Activated T-helper 1 cell treated with anti-CD3 and anti-CD28 coated beads, Interleukin-2, amount 50 U/mL, for 16 hours (primary cell): ENCODE measurements around the gene HAAO.

Experiments
- DNase-seq, 2 donors: peaks; one replicate each; pipeline ENCODE4 v3.0.0-alpha.2; 2020; ENCODE audit warnings: low read depth in 1 of 2, low spot score in 1 of 2

The HAAO gene

GRCh38 chr2:42815726-42816125 lies 23.3 kb upstream of the HAAO start:
- no peak for DNase-seq

GRCh38 chr2:42813763-42814162 lies 21.4 kb upstream of the HAAO start:
- DNase-seq: no peak

- DNase-seq: no peak
Measured at GRCh38 chr2:42812899-42813479, 20.6 kb upstream of the HAAO start.

GRCh38 chr2:42810971-42811811 lies 18.8 kb upstream of the HAAO start:
- peak; percentile 13 to 29 for DNase-seq

- DNase-seq: peak; percentile 93 to 95
Measured at GRCh38 chr2:42810121-42810970, 18.0 kb upstream of the HAAO start.

GRCh38 chr2:42809819-42810120 lies 17.4 kb upstream of the HAAO start:
- peak in 1 of 2 donors; percentile 41 for DNase-seq

GRCh38 chr2:42809131-42809818 lies 16.9 kb upstream of the HAAO start:
- no peak for DNase-seq

GRCh38 chr2:42808301-42808700 lies 15.9 kb upstream of the HAAO start:
- no peak for DNase-seq

- no peak for DNase-seq
Measured at GRCh38 chr2:42806786-42807185, 14.4 kb upstream of the HAAO start.

- no peak for DNase-seq
Measured at GRCh38 chr2:42804891-42805290, 12.5 kb upstream of the HAAO start.

GRCh38 chr2:42804338-42804737 lies 12.0 kb upstream of the HAAO start:
- DNase-seq: no peak

- DNase-seq: no peak
Measured at GRCh38 chr2:42802150-42802549, 9.8 kb upstream of the HAAO start.

GRCh38 chr2:42801381-42801780 lies 9.0 kb upstream of the HAAO start:
- DNase-seq: no peak

- no peak for DNase-seq
Measured at GRCh38 chr2:42800981-42801380, 8.6 kb upstream of the HAAO start.

GRCh38 chr2:42800461-42800962 lies 8.1 kb upstream of the HAAO start:
- no peak for DNase-seq

GRCh38 chr2:42799881-42800280 lies 7.5 kb upstream of the HAAO start:
- no peak for DNase-seq

GRCh38 chr2:42797281-42797680 lies 4.9 kb upstream of the HAAO start:
- DNase-seq: no peak

- DNase-seq: no peak
Measured at GRCh38 chr2:42796427-42797248, 4.3 kb upstream of the HAAO start.

GRCh38 chr2:42795841-42796301 lies 3.5 kb upstream of the HAAO start:
- DNase-seq: no peak

GRCh38 chr2:42795275-42795674 lies 2.9 kb upstream of the HAAO start:
- DNase-seq: no peak
